Activated CD4-positive, alpha-beta memory T cell treated with anti-CD3 and anti-CD28 coated beads, Interleukin-2, amount 10 ng/mL, durations not matched to agents 7 days and 5 days (primary cell): ENCODE data around the gene F2. TPM values are rescaled to one million over a fixed set of nuclear protein-coding genes. Genes with fewer than 3 reads are reported as not detected.

Source experiments
- CTCF ChIA-PET: fragments of 350-600 bp; sonication (Branson Sonifier 250); formaldehyde crosslinking; loops from one replicate; lab custom pipeline; 2021; ENCODE audit warnings: antibody characterized with exemption, inconsistent platforms; lab: Charles Lee
- POLR2A ChIA-PET: fragments of 350-600 bp; sonication (Branson Sonifier 250); formaldehyde crosslinking; loops from one replicate; lab custom pipeline; 2021; ENCODE audit warnings: antibody characterized with exemption; lab: Charles Lee
- DNase-seq: peaks from one replicate; pipeline ENCODE4 v3.0.0-alpha.2; 2020
- H3K27ac Mint-ChIP-seq: one replicate; pipeline ENCODE4 v1.8.0; 2021; ENCODE audit warnings: mild to moderate bottlenecking, mixed read lengths
- H3K27me3 Mint-ChIP-seq: one replicate; pipeline ENCODE4 v1.8.0; 2021; ENCODE audit warnings: mixed read lengths
- H3K36me3 Mint-ChIP-seq: one replicate; pipeline ENCODE4 v1.8.0; 2021; ENCODE audit warnings: low read depth, mixed read lengths
- H3K4me1 Mint-ChIP-seq: one replicate; pipeline ENCODE4 v1.8.0; 2021; ENCODE audit warnings: mixed read lengths
- H3K4me3 Mint-ChIP-seq: one replicate; pipeline ENCODE4 v1.8.0; 2021; ENCODE audit warnings: mild to moderate bottlenecking, mixed read lengths
- H3K9me3 Mint-ChIP-seq: one replicate; pipeline ENCODE4 v1.8.0; 2021; ENCODE audit warnings: mixed read lengths
- total RNA-seq, 2 experiments: library from RNA; stranded (reverse); gene quantifications; one replicate each; pipeline ENCODE4 v1.2.3, GENCODE V29; 2021

Gene F2
- total RNA-seq, 2 experiments from 2014 or later = not detected

GRCh38 chr11:46677169-46677568, 41.8 kb upstream of the F2 start:
- H3K4me1 Mint-ChIP-seq = peaks cover 37% of the 10 kb centered on the region
- ChIA-PET CTCF (no interaction called here), POLR2A (interaction anchor here (8.5 kb wide), 1 partner anchor 24 kb away, joined by 124 read pairs; the partner anchor contains the start of genes ARHGAP1 and ZNF408)
- peaks cover 48% of the 10 kb centered on the region for H3K36me3 Mint-ChIP-seq
- DNase-seq = no peak
- no peaks in the 10 kb centered on the region for H3K9me3 Mint-ChIP-seq
- no peak overlapping the region for H3K4me3 Mint-ChIP-seq
- no peaks in the 10 kb centered on the region for H3K27me3 Mint-ChIP-seq
- peak overlapping the region; percentile 57 for H3K27ac Mint-ChIP-seq

- no peak overlapping the region for H3K4me3 Mint-ChIP-seq
- POLR2A ChIA-PET = interaction anchor here (0.8 kb wide), 1 partner anchor 9 kb away, joined by 3 read pairs; no protein-coding TSS in a partner anchor
- no peak overlapping the region for H3K27ac Mint-ChIP-seq
- CTCF ChIA-PET = no interaction called here
- no peaks in the 10 kb centered on the region for H3K27me3 Mint-ChIP-seq
- H3K9me3 Mint-ChIP-seq = no peaks in the 10 kb centered on the region
- DNase-seq = no peak
- H3K36me3 Mint-ChIP-seq = peaks cover 39% of the 10 kb centered on the region
- peaks cover 29% of the 10 kb centered on the region for H3K4me1 Mint-ChIP-seq
These were observed 40.8 kb upstream of the F2 start for GRCh38 chr11:46677991-46678740.

- ChIA-PET CTCF (no interaction called here), POLR2A (interaction anchor here (0.8 kb wide), 1 partner anchor 9 kb away, joined by 3 read pairs; no protein-coding TSS in a partner anchor)
- Mint-ChIP-seq H3K27me3 (no peaks in the 10 kb centered on the region), H3K4me3 (no peak overlapping the region), H3K4me1 (peaks cover 29% of the 10 kb centered on the region), H3K27ac (no peak overlapping the region), H3K36me3 (peaks cover 39% of the 10 kb centered on the region), H3K9me3 (no peaks in the 10 kb centered on the region)
- DNase-seq = no peak
These were observed 40.3 kb upstream of the F2 start for GRCh38 chr11:46678741-46679130.

GRCh38 chr11:46679241-46680163, 39.5 kb upstream of the F2 start:
- DNase-seq = no peak
- no peak overlapping the region for H3K27ac Mint-ChIP-seq
- H3K4me3 Mint-ChIP-seq = no peak overlapping the region
- peaks cover 43% of the 10 kb centered on the region for H3K36me3 Mint-ChIP-seq
- ChIA-PET POLR2A (interaction anchor here (0.8 to 3.3 kb wide), 2 partner anchors 8 kb away, joined by 3 to 11 read pairs; no protein-coding TSS in a partner anchor), CTCF (no interaction called here)
- H3K4me1 Mint-ChIP-seq = peaks cover 27% of the 10 kb centered on the region
- H3K27me3 Mint-ChIP-seq = no peaks in the 10 kb centered on the region
- no peaks in the 10 kb centered on the region for H3K9me3 Mint-ChIP-seq

GRCh38 chr11:46680164-46680760, 38.8 kb upstream of the F2 start:
- no peaks in the 10 kb centered on the region for H3K27me3 Mint-ChIP-seq
- no peak overlapping the region for H3K4me3 Mint-ChIP-seq
- no peaks in the 10 kb centered on the region for H3K9me3 Mint-ChIP-seq
- peaks cover 19% of the 10 kb centered on the region for H3K4me1 Mint-ChIP-seq
- ChIA-PET CTCF (no interaction called here), POLR2A (interaction anchor here (3.3 kb wide), 1 partner anchor 9 kb away, joined by 11 read pairs; no protein-coding TSS in a partner anchor)
- no peak overlapping the region for H3K27ac Mint-ChIP-seq
- peaks cover 41% of the 10 kb centered on the region for H3K36me3 Mint-ChIP-seq
- DNase-seq = no peak

GRCh38 chr11:46680815-46681214, 38.2 kb upstream of the F2 start:
- H3K4me3 Mint-ChIP-seq = no peak overlapping the region
- H3K4me1 Mint-ChIP-seq = peaks cover 14% of the 10 kb centered on the region
- H3K9me3 Mint-ChIP-seq = no peaks in the 10 kb centered on the region
- H3K27me3 Mint-ChIP-seq = no peaks in the 10 kb centered on the region
- H3K36me3 Mint-ChIP-seq = peaks cover 41% of the 10 kb centered on the region
- CTCF ChIA-PET = interaction anchor here (0.6 to 1.1 kb wide), 2 partner anchors 10 to 12 kb away, joined by 3 to 4 read pairs; no protein-coding TSS in a partner anchor
- DNase-seq = no peak
- POLR2A ChIA-PET = interaction anchor here (3.3 kb wide), 1 partner anchor 10 kb away, joined by 11 read pairs; no protein-coding TSS in a partner anchor
- no peak overlapping the region for H3K27ac Mint-ChIP-seq

- no peak overlapping the region for H3K27ac Mint-ChIP-seq
- no peaks in the 10 kb centered on the region for H3K27me3 Mint-ChIP-seq
- no peak overlapping the region for H3K4me3 Mint-ChIP-seq
- H3K9me3 Mint-ChIP-seq = no peaks in the 10 kb centered on the region
- peaks cover 43% of the 10 kb centered on the region for H3K36me3 Mint-ChIP-seq
- no peak for DNase-seq
- H3K4me1 Mint-ChIP-seq = peaks cover 6% of the 10 kb centered on the region
- ChIA-PET POLR2A (interaction anchor here (3.3 kb wide), 1 partner anchor 11 kb away, joined by 11 read pairs; no protein-coding TSS in a partner anchor), CTCF (interaction anchor here (1.1 kb wide), 1 partner anchor 11 kb away, joined by 3 read pairs; no protein-coding TSS in a partner anchor)
These were observed 37.2 kb upstream of the F2 start for GRCh38 chr11:46681814-46682213.

GRCh38 chr11:46682773-46683752, 36.0 kb upstream of the F2 start:
- Mint-ChIP-seq H3K9me3 (no peaks in the 10 kb centered on the region), H3K27me3 (no peaks in the 10 kb centered on the region), H3K4me3 (no peak overlapping the region), H3K4me1 (peaks cover 2% of the 10 kb centered on the region), H3K27ac (no peak overlapping the region), H3K36me3 (peaks cover 47% of the 10 kb centered on the region)
- CTCF ChIA-PET = interaction anchor here (0.6 kb wide), 1 partner anchor 84 kb away, joined by 3 read pairs; no protein-coding TSS in a partner anchor
- POLR2A ChIA-PET = interaction anchor here (0.7 to 3.3 kb wide), 3 partner anchors 12 to 159 kb away, joined by 3 to 11 read pairs (median 8); partner anchors contain the start of genes ARHGAP1 and ZNF408
- DNase-seq = no peak

GRCh38 chr11:46684367-46684766, 34.6 kb upstream of the F2 start:
- POLR2A ChIA-PET = interaction anchor here (2.2 kb wide), 1 partner anchor 17 kb away, joined by 8 read pairs; the partner anchor contains the start of genes ARHGAP1 and ZNF408
- Mint-ChIP-seq H3K27me3 (no peaks in the 10 kb centered on the region), H3K36me3 (peaks cover 42% of the 10 kb centered on the region), H3K27ac (no peak overlapping the region), H3K9me3 (no peaks in the 10 kb centered on the region), H3K4me1 (peaks cover 2% of the 10 kb centered on the region), H3K4me3 (no peak overlapping the region)
- CTCF ChIA-PET = no interaction called here
- DNase-seq = no peak

- Mint-ChIP-seq H3K4me3 (no peak overlapping the region), H3K27ac (peak overlapping the region; percentile 26), H3K36me3 (peaks cover 44% of the 10 kb centered on the region), H3K4me1 (peaks cover 6% of the 10 kb centered on the region), H3K9me3 (no peaks in the 10 kb centered on the region), H3K27me3 (no peaks in the 10 kb centered on the region)
- no peak for DNase-seq
- POLR2A ChIA-PET = interaction anchor here (0.7 to 3.3 kb wide), 3 partner anchors 8 to 13 kb away, joined by 3 to 14 read pairs (median 7); partner anchors contain the start of genes ARHGAP1 and ZNF408
- CTCF ChIA-PET = no interaction called here
These were observed 31.9 kb upstream of the F2 start for GRCh38 chr11:46686886-46687795.
